Thyroid gland (tissue), 4 donors: ENCODE measurements around the gene DSG2.

ENCODE experiments used
- CTCF ChIP-seq, 6 experiments: fragments of 200-600 bp in 3 of 6; fragments of 450-650 bp in 3 of 6; sonication (generic) in 3 of 6; IDR thresholded peaks; one replicate each; pipeline ENCODE4 v1.5.1; 2016 to 2019; ENCODE audit warnings: antibody characterized with exemption in 6 of 6, mild to moderate bottlenecking in 2 of 6, inconsistent platforms in 1 of 6, moderate library complexity in 1 of 6
- POLR2A ChIP-seq, 2 donors: fragments of 450-650 bp; IDR thresholded peaks; one replicate each; pipeline ENCODE4 v1.6.1; 2017; ENCODE audit warnings: antibody characterized with exemption in 2 of 2, mild to moderate bottlenecking in 2 of 2, moderate library complexity in 1 of 2

DNA sequence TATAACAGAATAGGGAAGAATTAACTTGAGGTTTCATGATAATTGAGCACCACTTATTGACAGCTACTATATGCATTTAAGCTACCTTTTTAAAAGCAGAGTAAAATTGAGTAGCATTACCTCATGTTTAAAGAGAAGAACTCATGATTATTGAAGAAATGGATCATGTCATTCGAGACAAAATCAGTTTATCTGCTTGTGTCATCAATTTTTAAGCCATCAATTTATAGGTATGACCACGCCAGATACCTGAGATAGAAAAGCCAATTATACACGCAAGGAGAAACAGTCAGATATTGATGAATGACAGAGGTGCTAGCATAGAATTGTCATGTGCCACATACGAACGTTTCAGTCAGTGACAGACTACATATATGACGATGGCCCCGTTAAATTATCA, 28.4 kb downstream of the DSG2 start:
- TF ChIP-seq CTCF (IDR thresholded peaks at IDR 0.05) (no peak), POLR2A (IDR thresholded peaks at IDR 0.05) (no peak)
